BJ (cell line): ENCODE measurements around the gene AFF1. TPM values are rescaled to one million over a fixed set of nuclear protein-coding genes. Genes with fewer than 3 reads are reported as not detected.

ENCODE experiments used
- CTCF ChIA-PET: fragments of 350-600 bp; formaldehyde crosslinking; extraction: SDS; loops from one replicate; lab custom pipeline; 2021; ENCODE audit warnings: antibody characterized with exemption, inconsistent platforms; lab: Yijun Ruan, JAX
- POLR2A ChIA-PET: fragments of 300-600 bp; sonication (Branson Sonifier 250); formaldehyde crosslinking; extraction: SDS; loops from one replicate; lab custom pipeline; 2021; ENCODE audit warnings: antibody characterized with exemption; lab: Charles Lee
- DNase-seq: peaks from one replicate; pipeline ENCODE4 v3.0.0-alpha.2; 2011; ENCODE audit warnings: low read depth
- H3K27me3 ChIP-seq: 2 replicates; pipeline ENCODE4 v1.6.0; 2011; ENCODE audit warnings: low read length; ENCODE audit not compliant: control insufficient read depth, insufficient read depth
- H3K36me3 ChIP-seq: 2 replicates; pipeline ENCODE4 v1.5.1; 2011; ENCODE audit warnings: low read length; ENCODE audit not compliant: control insufficient read depth, insufficient read depth
- H3K4me3 ChIP-seq: 2 replicates; pipeline ENCODE4 v1.5.1; 2011; ENCODE audit warnings: low read depth, mild to moderate bottlenecking, control low read depth, low read length
- CTCF ChIP-seq: IDR thresholded peaks from 2 replicates; pipeline ENCODE4 v1.5.1; 2011; ENCODE audit warnings: low read depth, mild to moderate bottlenecking, control low read depth, inconsistent platforms, low read length, moderate library complexity; ENCODE audit not compliant: insufficient read depth
- polyA plus RNA-seq: library from polyadenylated mRNA; depleted of rRNA; stranded (reverse); fragments of >200 nt; gene quantifications from 2 replicates; pipeline ENCODE4 v1.2.3, GENCODE V29; 2011

AFF1 gene
- polyA plus RNA-seq, 1 experiment = 11.0 TPM

- CTCF ChIA-PET = interaction anchor here (0.9 to 1.7 kb wide), 5 partner anchors 32 to 191 kb away, joined by 3 to 4 read pairs (median 3); no protein-coding TSS in a partner anchor
- no peak for TF ChIP-seq CTCF
These were observed 6.2 kb upstream of the AFF1 start for GRCh38 chr4:86928400-86929255.

GRCh38 chr4:86934147-86934770, 552 bp upstream of the AFF1 start:
- CTCF ChIA-PET = interaction anchor here (0.5 to 3.9 kb wide), 8 partner anchors 10 to 305 kb away, joined by 3 to 27 read pairs (median 4); no protein-coding TSS in a partner anchor
- POLR2A ChIA-PET = interaction anchor here (0.6 to 1.1 kb wide), 5 partner anchors 13 to 286 kb away, joined by 3 to 7 read pairs (median 3); no protein-coding TSS in a partner anchor
- Histone ChIP-seq H3K27me3 (no peaks in the 10 kb centered on the region), H3K4me3 (peak overlapping the region; percentile 96), H3K36me3 (no peaks in the 10 kb centered on the region)
- DNase-seq = no peak
- no peak for TF ChIP-seq CTCF

More at GRCh38 chr4:86928400-86929255, 6.2 kb upstream of the AFF1 start:
- Histone ChIP-seq H3K4me3 (no peak overlapping the region), H3K27me3 (no peaks in the 10 kb centered on the region), H3K36me3 (no peaks in the 10 kb centered on the region)
- DNase-seq = no peak
- POLR2A ChIA-PET = no interaction called here

DNA sequence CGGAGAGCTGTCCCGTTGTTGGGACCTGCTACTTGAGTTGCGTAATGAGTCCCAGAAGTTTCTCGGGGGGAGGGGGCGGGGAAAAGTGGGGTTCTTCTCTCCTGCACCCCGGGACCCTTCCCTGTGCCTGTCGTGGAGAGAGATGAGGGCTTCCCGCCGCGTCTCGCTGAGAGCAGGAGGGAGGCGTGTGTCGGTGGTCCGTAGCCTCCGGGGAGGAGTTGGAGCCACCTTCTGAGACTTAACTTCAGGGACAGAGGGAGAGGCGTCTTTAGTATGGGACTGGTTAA, 698 bp downstream of the AFF1 start:
- no peak for DNase-seq
- TF ChIP-seq CTCF = no peak
- no peaks in the 10 kb centered on the region for H3K36me3 ChIP-seq
- H3K4me3 ChIP-seq = peak overlapping the region; percentile 96
- ChIA-PET POLR2A (no interaction called here), CTCF (interaction anchor here (1.1 to 3.9 kb wide), 4 partner anchors 13 to 440 kb away, joined by 3 to 27 read pairs (median 7); no protein-coding TSS in a partner anchor)
- no peaks in the 10 kb centered on the region for H3K27me3 ChIP-seq

- H3K4me3 ChIP-seq = peak overlapping the region; percentile 96
These were observed 1.3 kb downstream of the AFF1 start for GRCh38 chr4:86935853-86936733.

More at GRCh38 chr4:86935853-86936733, 1.3 kb downstream of the AFF1 start:
- no peaks in the 10 kb centered on the region for H3K36me3 ChIP-seq
- POLR2A ChIA-PET = interaction anchor here (0.8 kb wide), 1 partner anchor 25 kb away, joined by 4 read pairs; no protein-coding TSS in a partner anchor
- H3K27me3 ChIP-seq = no peaks in the 10 kb centered on the region
- no peak for TF ChIP-seq CTCF
- CTCF ChIA-PET = interaction anchor here (0.6 to 3.9 kb wide), 4 partner anchors 13 to 440 kb away, joined by 4 to 27 read pairs (median 7); no protein-coding TSS in a partner anchor
- DNase-seq = no peak
